Inflammatory macrophage treated with lipopolysaccharide for 4 hours (primary cell): ENCODE data around the gene PLEKHG1.
A peak's percentile ranks its signal among the peaks of the same experiment; 100 is the strongest.

Experiments
- DNase-seq: peaks from one replicate; pipeline ENCODE4 v3.0.0-alpha.2; 2020

The PLEKHG1 gene

DNA sequence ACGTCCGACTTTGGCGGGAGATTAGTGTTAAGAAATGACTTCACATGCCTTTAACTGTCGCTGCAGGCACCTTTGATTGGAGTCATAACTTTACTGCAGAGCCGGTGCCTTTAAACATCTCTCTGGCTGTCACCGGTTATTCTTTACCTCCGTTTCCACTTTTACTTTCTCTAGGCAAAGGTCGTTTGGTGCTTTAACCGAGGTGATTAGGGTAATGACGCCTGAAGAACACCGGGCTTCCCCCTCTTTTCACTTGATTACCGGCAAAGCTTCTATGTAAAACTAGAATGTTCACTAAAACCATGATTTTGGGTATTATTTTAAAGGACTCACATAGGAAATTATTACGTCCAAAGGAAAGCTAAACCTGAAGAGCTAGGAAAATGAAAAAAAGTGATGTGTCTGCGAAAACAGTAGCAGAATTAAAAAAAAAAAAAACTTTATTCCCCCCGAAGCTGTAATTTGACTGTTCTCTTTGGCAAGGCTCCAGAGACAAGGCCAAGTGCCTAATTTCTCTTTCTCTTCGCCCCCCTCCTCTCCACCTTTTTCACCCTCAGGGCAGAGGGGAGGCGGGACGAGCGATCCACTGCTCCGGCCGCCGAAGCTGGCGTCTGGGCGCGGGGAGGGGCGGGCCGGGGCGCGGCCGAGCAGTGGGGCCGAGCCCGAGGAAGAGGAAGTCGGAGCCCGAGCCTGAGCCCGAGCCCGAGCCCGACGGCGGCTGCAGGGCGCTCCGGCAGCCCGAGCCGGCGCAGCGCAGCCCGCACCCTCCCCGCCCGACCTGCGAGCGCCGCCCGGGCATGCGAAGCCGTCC is at the start of gene PLEKHG1:
Gene PLEKHG1 (plus strand): TSS at position 687 of the 811 bp plus-strand sequence. CDS start 133,797 bp downstream, outside the sequence.
- peak; percentile 60 for DNase-seq

DNA sequence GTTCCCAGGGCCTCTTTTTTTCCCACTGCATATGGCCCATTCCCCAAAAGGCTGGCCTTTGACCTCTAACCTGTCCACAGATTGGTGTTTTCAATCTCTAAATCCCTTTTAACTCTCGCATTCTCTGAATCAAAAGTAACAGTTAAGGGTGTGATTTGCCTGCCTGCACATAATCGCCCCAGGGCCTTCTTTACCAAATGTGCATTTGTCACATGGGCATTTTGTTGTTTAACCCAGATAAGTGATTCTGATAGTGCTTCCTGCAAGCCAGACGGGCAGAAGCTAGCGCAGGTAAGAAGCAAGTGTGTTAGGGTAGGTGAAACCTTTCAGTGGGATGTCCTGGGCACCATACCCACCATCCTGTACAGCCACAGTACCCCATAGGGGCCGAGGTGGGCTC is 49.4 kb upstream of the PLEKHG1 start:
- no peak for DNase-seq

DNA sequence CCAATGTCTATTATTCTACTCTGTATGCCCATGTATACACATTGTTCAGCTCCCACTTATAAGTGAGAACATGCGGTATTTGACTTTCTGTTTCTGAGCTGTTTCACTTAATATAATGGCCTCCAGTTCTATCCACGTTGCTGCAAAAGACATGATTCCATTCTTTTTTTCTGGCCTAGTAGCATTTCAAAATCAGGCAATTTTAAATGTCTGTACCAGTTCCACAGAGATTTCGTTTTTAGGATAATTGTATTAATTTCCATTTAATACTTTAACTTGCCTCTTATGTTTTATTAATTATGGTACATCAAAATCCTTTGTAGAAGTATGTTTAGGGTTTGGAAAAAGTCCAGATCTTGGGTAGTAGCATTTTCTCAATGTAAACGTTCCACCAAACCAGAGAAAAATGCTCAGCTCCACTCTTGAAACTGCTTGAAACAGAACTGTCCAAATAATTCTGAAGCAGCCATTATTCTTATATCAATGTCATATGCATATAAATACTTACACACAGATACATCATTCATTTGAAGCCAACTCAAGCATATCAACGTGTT is 42.6 kb upstream of the PLEKHG1 start:
- no peak for DNase-seq

DNA sequence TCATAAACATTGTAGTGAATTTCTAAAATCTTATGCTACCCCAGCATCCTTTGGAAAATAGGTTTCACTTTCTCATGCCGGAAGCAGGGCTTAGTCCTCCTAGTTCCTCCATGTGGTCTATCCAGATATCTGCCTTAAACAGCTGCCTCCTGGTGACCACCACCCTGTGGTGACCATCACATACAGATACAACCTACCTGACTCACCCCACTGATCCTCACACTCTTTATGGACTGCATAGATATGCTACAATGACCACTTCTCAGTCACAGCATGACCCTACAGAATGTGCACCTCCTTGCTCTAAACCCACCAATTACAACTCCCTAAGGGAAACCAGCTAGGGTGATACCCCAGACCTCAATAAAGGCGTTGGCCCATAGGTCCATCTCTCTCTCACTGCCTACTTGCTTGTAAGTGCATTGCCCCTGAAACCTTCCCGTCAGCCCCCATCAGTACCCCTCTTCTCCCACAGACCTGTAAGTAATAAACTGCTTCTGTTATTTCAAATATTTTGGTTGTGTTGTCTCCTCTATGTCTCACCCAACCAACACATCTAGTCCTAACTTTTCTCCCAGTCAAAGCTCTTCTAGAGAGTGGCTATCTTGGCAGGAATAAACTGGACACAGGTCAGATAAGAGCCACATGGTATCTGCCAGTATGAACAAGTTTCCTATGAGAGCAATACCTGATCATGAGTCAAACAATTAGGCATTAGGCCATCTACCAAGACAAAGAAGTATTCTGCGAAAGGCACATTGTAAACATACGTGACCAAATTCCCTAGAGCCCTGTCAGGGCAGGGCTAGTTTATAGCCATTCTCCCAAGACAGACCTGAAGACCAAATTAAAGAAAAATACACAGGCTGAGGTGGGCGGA is 39.4 kb upstream of the PLEKHG1 start:
- DNase-seq = no peak

DNA sequence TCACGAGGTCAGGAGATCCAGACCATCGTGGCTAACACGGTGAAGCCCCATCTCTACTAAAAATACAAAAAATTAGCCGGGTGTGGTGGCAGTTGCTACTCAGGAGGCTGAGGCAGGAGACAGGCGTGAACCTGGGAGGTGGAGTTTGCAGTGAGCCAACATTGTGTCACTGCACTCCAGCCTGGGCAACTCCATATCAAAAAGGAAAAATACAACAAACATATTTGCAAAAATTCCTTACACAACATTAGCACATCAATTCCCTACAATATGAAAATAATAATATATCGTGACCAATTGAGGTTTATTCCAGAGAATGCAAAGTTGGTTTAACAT is 38.8 kb upstream of the PLEKHG1 start:
- no peak for DNase-seq

DNA sequence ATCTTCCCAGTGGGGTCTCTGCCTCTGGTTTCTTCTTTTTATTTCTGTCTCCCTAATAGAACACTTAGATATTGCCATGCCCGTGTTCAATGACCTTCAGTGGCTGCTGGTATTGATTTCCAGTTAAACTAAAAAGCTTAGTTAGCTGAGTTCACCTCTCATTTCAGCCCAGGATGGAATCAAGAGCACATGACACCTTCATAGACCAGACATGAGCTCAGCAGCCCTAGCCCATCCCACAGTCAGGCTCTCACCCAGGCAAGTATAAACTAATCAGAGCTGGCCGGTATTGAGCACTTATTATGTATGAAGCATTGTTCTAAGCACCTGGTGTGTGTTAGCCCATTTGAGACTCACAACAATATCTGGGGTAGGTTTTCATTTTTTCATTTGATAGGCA is 33.7 kb upstream of the PLEKHG1 start:
- DNase-seq = no peak

DNA sequence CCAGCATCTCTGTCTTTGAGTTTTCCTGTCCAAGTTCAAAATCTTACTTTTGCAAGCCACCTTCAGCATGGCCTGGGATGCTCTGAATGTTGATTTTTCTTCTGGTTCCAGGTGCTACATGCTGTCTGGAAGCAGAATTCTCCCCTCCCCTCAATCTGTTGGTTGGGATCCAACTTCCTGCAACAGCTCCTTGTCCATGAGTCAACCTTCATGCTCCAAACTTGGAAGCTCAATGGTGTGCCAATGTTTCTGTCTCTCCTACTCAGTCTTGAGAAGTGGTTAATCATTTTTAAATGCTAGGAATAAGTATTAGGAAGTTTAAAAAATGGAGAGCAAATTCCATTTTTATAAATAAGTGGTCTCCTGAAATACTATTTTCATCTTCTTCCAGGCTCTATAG is 33.2 kb upstream of the PLEKHG1 start:
- no peak for DNase-seq

DNA sequence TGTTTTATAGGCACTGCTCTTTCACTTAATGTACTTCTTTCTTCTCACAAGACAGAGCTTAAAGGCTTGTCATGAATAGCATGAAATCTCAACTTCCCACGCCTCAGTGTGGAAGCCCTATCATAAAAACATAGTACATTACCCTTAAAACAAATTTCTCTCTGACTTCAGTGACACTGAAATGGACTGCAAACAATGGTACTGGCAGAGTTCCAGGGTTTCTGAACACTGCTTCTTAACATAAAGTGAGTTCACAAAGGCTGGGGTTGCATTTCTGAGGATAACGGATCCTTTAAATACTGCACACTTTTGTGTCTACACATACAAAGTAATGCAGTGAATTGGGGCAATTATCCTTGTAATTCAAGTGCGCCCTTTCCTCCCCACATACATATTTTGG is 32.3 kb upstream of the PLEKHG1 start:
- DNase-seq = no peak

DNA sequence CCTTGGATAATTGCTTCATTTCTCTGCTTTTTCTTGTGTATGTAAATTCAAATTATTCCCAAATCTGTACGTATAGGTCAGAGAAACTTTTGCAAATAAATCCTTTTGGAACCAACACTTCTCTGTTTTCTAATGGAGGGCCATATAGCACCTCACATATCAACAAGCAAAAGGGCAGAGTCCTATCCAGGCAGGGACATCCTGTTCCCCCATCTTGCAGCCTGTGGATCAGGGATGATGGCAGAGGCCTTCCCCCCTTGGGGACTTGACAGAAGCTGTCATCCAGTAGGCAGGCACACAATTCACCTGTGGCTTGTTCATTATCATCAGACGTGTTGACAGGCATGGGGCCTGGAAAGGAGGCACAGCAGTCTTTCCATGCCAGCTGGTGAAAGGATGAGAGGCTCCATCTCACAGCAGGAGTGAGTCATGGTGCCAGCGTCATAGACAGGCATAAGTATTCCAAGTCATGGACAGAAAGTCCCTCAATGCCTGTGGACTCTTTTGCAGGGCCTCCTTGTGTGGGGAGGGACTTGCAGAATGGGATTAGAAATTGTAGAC is 31.8 kb upstream of the PLEKHG1 start:
- no peak for DNase-seq

DNA sequence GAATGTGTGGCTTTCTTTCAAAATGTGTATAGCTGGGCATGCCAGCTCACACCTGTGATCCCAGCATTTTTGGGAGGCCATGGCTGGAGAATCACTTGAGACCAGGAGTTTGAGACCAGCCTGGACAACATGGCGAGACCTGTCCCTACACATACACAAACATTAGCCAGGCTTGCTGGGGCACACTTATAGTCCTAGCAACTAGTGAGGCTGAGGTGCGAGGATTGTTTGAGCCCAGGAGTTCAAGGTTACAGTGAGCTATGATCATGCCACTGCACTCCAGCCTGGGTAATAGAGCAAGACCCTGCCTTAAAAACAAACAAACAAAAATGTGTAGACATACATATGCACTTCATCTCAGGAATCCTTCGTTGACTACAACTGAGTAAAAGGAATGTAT is 31.1 kb upstream of the PLEKHG1 start:
- no peak for DNase-seq

DNA sequence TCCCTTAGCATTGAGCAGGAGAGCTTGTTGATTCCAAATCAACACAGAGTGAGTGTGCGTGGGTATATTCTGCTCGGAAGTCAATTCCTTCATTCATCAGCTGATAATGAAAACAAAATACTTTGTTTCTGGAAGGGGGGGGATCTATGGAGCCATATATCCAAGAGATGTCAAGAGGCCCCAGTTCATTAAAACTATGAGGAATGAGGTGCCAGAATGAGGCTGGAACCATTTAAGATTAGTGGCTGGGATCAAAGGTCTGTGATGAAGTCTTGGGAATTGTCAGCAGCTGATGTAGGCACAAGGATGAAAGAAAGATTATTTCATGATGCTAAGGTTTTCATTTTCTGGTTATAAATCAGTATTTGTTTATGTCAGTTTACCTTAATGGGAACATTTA is 30.5 kb upstream of the PLEKHG1 start:
- no peak for DNase-seq

DNA sequence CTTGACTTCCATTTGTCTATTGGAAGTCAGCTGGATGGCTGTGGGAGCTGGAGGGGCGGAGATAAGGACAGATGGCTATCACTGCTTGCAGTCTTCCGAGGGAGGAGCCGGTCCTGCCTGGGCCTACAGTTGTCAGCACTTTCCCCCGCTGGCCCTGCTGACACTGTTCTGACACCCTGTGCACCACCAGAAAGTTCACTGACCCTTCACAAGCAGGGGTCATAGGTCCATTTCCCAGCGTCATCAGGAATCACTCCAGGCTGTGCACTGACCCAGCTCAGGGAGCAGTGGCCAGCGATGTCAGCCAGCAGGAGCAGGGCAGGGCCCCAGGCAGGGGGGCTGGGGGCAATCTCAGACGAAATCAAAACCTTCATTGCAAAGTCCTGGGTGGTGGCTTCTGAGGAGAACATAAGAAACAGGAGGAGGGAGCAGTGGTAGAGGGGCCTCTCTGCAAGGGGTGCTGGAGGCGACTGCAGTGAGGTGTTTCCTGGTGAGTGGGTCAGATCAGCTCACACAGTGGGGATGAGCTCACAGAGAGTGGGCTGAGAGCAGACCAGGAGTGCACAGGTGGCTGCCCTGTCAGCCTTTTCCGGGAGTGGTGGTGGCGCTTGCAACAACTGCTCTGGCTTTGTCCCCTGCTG is 26.5 kb upstream of the PLEKHG1 start:
- DNase-seq = no peak

DNA sequence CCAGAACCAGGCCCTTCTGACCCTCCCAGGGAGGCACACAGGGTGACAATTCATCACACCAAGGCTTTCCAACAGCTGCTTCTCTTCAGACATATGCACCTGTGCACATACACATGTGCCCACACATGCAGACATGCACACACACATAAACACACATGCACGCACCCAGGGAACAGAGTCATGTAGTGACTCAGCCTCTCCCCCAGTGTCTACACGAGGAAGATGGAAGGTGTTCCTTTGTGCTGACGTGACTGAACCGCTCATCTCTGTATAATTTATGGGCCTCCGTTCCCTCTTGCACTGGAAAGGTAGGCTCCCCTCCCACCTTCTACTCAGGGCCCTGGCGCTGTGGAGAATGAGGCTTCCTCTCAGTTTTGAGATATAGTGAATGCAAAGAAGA is 23.8 kb upstream of the PLEKHG1 start:
- no peak for DNase-seq

DNA sequence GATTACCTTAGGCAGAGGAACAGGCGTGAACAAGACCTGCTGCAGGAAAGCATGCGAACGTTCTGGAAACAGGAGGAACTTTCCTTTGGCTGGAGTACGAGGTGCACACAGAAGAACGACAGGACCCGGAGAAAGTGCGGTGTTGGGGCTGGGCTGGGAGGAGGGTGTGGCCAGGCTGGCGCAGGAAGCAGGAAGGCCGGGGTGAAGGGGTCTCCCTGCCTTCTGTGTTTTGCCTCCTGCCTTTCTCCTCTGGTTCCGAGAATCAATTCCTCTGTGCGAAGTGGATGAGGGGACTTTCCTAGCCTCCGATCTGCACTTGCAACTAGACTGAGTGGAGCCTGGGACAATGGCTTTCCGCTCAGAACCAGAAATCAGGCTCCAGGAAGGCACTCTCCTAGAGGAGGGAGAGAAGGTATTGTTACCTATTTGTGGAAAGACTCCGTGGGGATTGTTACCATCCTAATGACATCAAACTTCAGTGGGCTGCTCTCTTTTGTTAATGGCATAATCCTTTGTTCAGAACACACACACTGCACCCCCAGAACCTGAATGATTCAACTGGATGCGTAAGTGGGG is 22.9 kb upstream of the PLEKHG1 start:
- DNase-seq = no peak

DNA sequence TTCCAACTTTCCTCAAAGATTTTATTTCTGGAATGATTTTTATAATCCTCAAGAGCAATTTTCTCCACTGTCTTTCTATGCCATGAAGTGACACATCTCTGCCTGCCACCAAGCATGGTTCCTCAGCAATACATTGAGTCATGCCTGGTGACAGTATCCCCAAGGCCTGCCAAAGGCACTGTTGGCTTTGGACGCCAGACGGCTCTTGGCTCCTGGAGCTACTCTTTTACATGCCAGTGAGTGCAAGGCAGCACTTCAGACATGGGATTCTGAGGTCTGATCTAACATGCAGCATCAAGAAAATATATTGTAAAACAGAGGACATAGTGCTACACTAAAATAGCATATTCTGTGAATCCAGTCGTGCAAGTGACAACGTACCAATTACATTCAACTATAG is 20.1 kb upstream of the PLEKHG1 start:
- no peak for DNase-seq

DNA sequence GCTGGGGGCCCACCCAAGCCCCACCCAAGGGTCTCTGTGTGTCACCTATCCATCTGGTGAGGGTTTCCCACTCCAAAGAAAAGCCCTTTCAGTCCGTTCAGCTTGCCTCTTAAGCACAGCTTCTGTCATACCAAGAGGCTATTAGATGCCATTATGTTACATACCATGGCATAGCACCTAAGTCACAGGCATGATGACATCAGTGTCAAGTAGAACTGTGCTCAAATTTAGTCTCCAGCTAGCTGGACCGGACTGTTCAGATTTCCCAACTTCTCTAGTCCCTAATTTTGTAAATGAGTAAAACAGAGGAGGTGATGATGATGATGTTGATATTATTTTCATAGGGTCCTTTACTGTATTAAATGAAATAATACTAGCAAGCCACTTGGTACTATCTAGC is 19.2 kb upstream of the PLEKHG1 start:
- no peak for DNase-seq

DNA sequence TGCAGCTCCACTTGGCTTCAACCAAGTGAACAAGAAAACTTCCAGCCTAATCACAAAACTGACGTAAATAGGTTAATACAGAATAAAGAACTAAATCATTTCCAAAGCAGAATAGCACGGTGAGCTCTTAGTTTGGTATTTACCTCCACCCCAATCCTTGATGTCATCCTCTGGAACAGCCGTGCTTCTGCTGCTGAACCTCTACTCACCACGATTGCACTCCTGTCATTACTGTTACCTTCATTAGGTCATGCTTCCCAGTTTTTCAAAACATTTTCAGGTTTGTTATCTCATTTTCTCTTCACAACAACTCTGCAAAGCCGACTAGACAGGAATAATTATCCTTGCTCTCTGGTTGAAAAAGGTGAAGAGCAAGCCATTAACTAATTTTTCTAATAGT is 15.6 kb upstream of the PLEKHG1 start:
- DNase-seq = no peak

DNA sequence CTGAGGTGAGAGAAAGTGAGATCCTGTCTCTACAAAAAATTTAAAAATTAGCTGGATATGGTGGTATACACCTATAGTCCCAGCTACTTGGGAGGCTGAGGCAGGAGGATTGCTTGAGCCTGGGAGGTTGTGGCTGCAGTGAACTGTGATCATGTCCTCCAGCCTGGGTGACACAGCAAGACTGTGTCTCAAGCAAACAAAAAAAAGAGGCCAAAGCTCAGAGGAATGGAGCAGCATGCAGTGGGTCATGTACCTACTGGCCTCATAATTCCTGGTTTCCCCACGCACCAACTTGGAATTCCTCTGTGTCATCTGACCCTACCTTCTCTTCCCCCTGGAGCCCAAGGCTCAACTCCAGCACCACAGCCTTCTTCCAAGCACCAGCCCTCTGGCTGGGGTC is 15.1 kb upstream of the PLEKHG1 start:
- no peak for DNase-seq

DNA sequence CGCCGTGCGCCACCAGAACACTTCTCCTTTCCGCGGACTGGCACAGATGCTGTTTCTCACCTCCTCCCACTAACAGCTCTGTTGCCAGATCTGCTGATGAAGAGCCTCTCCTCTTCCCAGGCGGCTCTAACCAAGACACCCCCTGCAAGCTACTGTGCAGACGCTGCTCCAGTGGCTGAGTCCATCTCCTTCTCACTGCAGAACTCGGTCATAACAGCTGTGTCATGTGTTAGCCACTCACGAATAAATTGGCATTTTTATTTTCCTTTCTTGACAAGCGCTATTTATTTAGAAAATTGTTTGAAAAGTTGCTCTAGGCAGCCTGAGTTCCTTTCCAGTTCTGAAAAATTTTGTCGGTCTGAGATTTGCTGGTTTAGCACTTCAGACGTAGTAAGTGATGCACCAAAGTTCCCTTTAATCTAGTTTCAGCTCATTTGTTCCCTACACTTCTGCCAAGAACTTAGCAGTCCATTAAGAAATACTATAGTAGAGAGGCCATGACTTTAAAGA is 12.8 kb upstream of the PLEKHG1 start:
- DNase-seq = no peak

DNA sequence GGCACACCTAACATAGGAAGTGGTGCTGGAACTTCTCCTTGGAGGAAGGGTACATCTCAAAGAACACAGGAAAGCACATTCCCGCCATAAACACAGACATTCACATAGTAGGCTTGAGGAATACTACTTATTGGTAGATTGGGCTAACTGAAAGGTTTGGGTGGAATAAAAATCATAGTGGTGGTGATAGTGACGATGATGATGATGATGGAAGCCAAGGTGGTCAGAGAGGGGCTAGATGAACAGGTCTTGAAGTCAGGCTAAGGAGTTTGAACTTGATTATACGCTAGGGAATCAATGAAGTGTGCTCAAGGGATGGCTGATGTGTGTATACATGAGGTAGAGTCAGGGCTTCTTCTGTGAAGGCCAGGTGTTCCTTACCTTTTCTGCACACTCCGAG is 12.0 kb upstream of the PLEKHG1 start:
- DNase-seq = no peak

DNA sequence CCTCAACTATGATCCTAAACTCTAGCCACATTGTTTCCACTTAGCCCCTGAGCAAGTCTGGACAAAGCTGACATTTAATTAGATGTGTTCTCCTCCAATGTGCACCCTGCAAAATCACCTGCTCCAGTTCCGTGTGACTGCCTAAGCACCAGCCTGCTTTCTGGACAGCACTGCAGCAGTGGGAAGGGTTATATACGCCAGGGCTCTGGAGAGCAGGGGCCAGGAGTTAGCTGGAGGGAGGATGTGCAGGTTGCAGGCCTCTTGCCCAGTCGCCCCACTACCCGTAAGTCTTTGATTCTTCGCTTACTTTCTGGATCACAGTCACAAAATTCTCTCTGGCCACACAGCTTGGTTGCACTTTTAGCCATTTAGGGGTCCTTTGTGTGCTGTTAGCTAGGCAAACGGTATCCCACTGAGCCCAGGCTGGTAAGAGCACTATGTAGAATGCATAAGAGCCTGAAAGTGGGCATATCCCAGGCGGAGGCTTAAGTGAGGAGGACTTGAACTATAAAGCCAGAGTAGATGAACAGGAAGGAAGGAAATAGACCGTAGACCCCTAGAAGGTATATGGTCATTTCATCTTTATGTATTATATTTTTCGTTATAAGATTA is 10.7 kb upstream of the PLEKHG1 start:
- DNase-seq = no peak

DNA sequence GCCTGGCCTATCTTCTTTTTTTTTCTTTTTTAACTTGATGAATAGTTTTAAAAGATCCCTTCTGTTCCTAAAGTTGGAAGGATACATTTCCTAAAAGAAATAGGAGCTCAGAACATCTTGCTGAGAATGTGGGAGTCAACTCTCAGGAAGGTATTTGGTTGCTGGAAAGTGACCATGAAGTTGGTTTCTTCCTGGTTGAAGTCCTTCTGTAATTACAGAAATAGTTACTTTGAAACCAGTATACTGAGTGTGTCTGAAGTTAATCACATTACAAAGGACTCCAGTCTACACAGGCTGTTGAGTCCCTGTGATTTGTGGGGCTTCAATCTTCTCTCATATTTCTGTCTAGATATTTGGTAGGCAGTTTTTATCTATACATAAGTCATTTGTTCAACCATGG is 9.8 kb upstream of the PLEKHG1 start:
- DNase-seq = no peak
